IPS-18c (cell line): ENCODE results near the gene IGFL2.
"Not testable (repeated sequence)": the region's sequence is repeated elsewhere in the genome, so short reads cannot be mapped to it uniquely, and the experiment has no call there.

Source experiments
- H3K4me3 ChIP-seq: 2 replicates; pipeline ENCODE4 v1.7.0; 2013; ENCODE audit warnings: low read depth, mild to moderate bottlenecking, low read length, moderate library complexity; ENCODE audit not compliant: insufficient read depth
- H3K9me3 ChIP-seq: one replicate; pipeline ENCODE4 v1.6.1; 2013; ENCODE audit warnings: mild to moderate bottlenecking, low read length, moderate library complexity; ENCODE audit not compliant: control insufficient read depth, insufficient read depth

Gene IGFL2

DNA sequence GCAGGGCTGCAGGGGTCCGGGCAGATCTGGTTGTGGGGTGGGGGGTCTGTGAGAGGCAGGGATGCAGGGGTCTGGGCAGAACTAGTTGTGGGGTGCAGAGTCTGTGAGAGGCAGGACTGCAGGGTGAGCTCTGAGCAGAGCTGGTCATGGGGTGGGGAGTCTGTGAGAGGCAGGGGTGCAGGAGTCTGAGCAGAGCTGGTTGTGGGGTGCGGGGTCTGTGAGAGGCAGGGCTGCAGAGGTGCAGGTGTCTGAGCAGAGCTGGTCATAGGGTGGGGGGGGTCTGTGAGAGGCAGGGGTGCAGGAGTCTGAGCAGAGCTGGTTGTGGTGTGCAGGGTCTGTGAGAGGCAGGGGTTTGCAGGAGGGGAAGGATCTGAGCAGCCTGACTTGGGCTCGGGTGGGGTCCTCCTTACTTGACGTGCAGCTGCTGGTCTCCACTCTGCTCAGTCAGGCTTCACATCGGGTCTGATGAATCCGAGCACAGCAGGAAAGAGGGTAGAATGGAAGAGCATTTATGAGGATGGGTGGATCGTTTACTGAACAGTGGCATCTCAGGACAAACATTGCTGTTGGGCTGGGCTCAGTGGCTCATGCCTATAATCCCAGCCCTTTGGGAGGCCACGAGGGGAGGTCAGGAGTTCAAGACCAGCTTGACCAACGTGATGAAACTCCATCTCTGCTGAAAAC lies 31.2 kb downstream of the IGFL2 start:
- Histone ChIP-seq H3K4me3 (no peak overlapping the region), H3K9me3 (no peaks in the 10 kb centered on the region)

DNA sequence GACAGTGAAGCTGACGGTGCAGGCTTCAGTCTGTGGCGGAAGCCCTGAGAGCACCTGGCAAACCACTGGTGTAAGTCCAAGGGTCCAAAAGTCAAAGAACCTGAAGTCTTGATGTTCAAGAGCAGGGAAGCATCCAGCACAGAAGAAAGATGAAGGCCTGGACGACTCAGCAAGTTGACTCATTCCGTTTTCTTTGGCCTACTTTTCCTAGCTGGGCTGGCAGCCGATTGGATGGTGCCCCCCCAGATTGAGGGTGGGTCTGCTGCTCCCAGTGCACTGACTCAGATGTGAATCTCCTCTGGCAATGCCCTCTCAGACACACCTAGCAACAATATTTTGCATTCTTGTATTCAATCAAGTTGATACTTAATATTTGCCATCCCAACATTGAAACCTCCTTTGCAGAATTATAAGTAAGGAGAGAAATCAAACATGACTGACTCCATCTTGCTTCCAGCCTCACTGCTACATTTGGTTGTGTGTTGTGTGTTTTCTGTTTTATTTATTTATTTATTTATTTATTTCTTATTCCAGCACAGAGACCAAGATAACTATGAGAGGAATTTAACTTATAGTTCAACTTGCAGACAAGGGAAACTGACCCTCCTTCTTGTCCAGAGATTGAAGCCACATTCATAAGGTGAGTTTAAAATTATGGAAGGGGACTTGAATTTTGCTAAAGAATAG lies 32.8 kb downstream of the IGFL2 start:
- no peaks in the 10 kb centered on the region for H3K9me3 ChIP-seq
- H3K4me3 ChIP-seq: no peak overlapping the region

DNA sequence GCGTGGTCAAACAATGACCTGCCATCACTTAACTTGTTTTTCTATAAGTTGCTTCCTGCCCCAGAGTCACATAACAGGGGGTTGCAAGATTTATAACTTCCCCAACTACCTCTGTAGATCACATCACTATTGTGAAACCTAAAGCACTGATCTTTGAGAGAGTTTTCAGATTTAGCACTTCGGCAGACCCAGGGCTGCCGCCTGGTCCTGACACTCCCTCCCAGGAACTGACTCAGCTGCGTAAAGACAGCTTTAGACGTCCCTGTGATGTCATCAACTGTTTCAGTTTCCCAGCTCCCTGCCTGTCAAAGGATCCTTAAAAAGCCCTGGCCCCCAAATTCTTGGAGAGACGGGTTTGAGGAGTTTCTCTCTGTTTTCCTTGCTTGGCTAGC lies 33.3 kb downstream of the IGFL2 start:
- no peaks in the 10 kb centered on the region for H3K9me3 ChIP-seq
- H3K4me3 ChIP-seq: no peak overlapping the region

DNA sequence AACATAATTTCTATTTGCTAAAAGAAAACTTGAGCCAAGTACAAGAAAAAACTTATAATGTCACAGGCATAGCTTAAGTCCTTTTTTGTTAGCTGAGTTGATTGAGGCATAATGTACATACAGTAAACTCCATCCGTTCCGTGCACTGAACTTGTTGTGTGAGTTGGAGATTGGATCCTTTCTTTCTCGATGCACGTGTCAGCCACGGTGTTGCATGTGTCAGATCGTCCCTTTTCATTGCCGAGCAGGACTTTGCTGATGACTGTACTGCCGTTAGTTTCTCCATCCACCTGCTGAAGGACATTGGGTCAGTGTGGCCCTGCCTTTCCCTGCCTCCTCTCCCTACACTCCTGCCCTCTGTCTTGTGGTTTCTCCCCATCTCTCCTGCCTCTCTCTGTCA lies 34.4 kb downstream of the IGFL2 start:
- H3K4me3 ChIP-seq: no peak overlapping the region
- no peaks in the 10 kb centered on the region for H3K9me3 ChIP-seq

DNA sequence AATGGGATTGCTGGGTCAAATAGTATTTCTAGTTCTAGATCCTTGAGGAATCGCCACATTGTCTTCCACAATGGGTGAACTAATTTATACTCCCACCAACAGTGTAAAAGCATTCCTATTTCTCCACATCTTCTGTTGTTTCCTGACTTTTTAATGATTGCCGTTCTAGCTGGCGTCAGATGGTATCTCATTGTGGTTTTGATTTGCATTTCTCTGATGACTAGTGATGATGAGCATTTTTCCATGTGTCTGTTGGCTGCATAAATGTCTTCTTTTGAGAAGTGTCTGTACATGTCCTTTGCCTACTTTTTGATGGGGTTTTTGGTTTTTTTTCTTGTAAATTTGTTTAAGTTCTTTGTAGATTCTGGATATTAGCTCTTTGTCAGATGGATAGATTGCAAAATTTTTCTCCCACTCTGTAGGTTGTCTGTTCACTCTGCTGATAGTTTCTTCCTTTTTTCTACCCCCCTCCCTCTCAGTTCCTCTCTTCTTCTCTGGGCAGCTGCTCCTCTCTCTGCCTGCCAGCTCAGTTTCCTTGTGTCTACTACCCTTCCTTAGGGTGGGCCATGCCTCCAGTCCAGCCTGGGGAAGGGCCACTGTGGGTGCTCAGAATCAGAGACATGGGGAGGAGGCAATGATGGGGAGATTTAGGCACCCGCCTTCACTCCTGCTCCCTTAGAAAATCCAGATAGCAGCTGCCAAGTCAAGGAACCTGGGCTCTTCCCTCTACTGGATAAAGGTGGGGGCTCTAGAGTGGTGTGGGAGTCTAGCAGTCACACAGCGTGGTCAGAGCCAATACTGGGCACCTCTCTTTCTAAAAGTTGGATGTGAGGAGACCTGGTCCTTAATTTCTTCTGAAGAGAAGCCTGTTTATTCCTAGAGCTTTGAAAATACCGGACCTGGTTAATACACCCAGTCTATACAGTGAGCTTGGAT lies 37.0 kb downstream of the IGFL2 start:
- not testable (repeated sequence) for H3K4me3 ChIP-seq, H3K9me3 ChIP-seq

DNA sequence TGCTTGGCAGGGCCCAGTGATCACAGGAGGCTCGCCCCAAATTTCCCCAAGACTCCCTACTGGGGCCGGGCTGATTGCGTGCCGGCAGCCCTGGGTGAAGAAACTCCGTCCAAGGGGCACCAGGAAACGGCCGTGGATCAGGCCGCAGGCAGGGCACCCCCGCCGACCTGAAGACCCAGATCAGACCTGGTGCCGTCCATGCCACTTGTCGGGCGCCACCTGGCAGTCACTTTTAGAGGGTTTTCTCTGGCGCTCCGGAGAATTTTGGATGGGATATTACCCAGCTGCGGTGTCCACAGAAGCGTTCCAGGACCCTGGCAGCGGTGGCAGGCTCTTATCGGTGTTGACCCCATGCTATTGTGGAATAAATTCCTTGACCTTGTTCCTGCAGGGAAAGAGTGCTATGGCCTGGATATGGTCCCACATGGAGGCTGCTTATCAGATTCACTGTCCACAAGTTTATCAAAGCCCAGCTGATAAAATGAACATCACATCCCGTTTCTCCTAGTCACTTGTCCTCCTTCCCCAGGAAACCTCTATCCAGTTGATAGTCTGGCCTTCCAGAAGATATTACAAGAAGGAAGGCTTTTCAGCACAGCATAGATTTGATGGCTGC lies 38.2 kb downstream of the IGFL2 start:
- Histone ChIP-seq H3K9me3 (no peaks in the 10 kb centered on the region), H3K4me3 (no peak overlapping the region)

DNA sequence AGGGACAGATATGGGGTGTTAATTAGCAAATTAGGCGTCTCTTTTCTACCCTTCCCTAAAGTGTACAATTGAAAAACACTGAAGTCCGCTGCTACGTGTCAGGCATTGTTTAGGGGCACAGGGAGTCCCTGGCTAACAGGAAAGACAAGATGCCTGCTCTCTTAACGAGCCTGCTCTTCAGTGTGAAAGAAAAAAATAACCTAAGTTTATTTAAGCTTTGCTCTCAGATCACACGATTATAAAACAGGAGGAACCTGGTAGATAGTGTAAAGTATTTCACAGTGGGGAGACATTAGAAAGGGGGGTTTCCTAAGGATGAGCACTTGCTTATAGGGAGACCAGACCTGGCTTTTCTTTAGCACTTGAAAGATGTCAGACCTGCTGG lies 38.7 kb downstream of the IGFL2 start:
- no peaks in the 10 kb centered on the region for H3K9me3 ChIP-seq
- no peak overlapping the region for H3K4me3 ChIP-seq

DNA sequence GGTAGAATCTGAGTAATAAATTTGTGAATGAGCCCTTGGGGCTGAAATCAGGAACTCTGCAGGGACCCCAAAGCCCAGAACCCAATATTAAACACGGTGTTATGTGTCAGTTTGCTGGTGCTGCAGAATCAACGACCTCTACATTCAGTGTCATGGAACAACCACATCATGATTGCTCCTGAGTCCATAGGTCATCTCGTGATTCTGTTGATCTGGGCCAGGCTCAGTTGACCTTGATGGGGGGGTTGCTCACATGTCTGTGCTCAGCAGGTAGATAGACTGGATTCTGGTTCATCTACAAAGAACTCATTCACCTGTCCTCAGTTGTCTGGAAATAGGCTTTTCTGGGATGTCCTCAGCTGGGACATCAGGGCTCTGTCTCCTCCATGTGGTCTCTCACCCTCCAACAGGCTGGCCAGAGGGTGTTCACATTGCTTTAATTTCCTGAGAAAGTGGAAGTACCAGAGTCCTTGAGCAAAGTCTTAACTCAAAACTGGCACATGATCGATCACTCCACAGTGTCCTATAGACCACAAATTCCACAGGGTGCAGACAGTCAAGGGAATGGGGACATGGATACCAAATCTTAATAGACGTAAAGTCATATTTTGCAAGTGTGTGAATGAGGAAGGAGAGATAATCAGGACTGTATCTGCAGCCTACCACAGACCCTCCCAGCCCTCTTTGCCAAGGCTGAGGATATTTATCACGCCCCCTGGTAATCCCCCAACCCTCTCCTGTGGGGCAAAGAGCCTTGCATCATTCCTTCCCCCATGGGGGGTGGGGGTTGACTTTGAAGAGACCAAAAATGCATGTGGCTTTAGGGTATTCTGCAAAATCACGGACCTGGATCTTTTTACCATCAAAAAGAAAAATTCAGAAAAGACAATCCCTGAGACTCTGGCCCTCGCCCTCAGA lies 42.2 kb downstream of the IGFL2 start:
- H3K9me3 ChIP-seq: no peaks in the 10 kb centered on the region
- H3K4me3 ChIP-seq: no peak overlapping the region

DNA sequence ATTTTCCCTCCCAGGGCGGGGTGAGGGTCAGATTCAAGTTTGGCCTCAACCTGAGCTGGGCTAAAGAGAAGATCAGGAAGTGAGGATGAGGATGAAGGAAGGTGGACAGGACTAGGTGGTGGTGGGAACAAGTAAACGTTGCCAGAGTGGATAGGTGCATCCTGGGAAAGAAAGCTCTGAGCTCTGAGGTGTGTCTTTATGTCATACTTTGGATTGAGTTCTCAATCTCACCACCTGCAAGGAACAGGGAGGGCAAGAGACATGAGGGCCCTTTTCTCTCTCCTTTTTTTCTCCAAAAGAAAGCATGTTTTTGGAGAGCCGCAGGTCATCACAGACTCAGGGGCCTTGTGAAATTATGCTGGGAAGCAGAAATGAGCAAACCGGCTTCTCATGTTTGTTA lies 43.3 kb downstream of the IGFL2 start:
- Histone ChIP-seq H3K4me3 (no peak overlapping the region), H3K9me3 (no peaks in the 10 kb centered on the region)

DNA sequence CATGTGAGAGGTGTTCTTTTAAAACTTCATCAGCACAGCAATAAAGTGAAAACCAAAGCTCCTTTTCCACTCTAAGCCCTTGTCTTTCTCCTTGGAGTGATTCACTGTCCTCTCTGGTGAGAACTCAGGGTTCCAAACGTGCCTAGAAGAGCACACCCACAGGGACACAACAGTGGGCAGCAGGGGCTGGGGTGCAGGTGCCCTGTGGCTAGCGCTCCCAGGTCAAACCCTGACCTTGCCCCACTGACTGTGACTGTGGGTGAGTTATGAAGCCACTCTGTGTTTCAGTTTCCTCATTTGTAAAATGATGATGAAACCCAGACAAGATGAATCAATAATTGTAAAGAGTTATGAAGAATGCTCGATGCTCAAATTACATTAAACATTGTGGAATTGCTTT lies 43.9 kb downstream of the IGFL2 start:
- no peaks in the 10 kb centered on the region for H3K9me3 ChIP-seq

DNA sequence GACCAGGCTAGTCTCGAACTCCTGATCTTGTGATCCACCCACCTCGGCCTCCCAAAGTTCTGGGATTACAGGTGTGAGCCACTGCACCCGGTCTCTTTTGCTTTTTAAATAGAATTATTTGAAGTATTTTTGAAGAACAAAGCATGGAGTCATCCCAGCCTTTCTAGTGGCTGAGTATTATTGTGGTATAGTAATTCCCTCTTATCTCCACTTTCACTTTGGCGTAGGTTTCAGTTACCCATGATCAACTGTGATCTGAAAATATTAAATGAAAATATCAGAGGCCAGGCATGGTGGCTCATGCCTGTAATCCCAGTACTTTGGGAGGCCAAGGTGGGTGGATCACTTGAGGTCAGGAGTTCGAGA lies 44.6 kb downstream of the IGFL2 start:
- H3K4me3 ChIP-seq, H3K9me3 ChIP-seq: not testable (repeated sequence)

More for the DNA sequence above, 43.9 kb downstream of the IGFL2 start:
- no peak overlapping the region for H3K4me3 ChIP-seq

DNA sequence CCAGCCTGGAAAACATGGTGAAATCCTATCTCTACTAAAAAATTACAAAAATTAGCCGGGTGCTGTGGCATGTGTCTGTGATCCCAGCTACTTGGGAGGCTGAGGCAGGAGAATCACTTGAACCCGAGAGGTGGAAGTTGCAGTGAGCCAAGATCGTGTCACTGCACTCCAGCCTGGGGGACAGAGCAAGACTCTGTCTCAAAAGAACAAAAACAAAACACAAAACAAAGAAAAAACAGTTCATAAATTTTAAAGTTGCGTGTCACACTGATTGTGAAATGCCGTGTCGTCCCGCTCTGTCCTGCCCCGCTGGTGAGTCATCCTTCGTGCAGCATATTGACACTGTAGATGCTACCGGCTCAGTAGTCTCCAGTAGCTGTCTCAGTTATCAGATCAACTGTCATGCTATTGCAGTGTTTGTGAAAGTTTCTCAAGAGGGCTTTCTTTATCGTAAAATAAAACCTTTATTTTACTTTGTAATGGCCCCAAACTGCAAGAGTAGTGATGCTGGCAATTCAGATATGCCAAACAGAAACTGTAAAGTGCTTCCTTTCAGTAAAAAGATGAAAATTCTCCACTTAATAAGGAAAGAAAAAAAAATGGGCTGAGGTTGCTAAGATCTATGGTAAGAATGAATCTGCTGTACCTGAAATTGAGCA lies 45.1 kb downstream of the IGFL2 start:
- Histone ChIP-seq H3K9me3 (no peaks in the 10 kb centered on the region), H3K4me3 (no peak overlapping the region)

DNA sequence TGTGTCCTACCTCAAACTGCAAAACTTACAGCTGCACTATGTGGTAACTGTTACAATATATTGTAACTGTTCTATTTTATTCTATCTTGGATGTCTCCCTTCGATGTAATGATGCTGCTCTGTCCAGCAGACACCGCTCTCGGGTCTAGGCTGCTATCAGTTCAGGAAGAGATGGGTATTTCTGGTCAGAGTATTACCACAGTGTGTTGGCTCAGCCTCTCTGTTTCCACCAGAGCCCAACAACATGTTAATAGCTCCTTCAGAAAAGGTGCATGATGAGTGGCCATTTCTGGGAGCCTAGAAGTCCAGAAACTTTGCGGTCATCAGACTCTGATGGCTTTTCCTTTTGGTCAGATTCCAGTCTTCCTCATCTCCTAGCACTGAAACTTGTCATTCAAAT lies 45.6 kb downstream of the IGFL2 start:
- no peak overlapping the region for H3K4me3 ChIP-seq

DNA sequence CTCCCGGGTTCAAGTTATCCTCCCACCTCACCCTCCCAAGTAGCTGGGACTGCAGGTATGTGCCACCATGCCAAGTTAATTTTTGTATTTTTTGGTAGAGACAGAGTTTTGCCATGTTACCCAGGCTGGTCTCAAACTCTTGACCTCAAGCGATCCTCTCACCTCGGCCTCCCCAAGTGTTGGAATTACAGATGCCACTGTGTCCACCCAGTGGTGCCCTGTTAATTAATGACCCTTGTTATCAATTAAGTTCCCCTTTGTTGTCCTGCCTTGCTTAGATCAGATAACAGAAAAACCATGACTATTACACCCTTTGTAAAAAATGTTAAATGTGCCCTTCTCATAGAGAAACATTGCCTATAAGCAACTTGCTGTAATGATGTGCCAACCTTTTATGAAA lies 47.1 kb downstream of the IGFL2 start:
- Histone ChIP-seq H3K9me3 (no peaks in the 10 kb centered on the region), H3K4me3 (no peak overlapping the region)

More for the DNA sequence above, 45.6 kb downstream of the IGFL2 start:
- no peaks in the 10 kb centered on the region for H3K9me3 ChIP-seq

DNA sequence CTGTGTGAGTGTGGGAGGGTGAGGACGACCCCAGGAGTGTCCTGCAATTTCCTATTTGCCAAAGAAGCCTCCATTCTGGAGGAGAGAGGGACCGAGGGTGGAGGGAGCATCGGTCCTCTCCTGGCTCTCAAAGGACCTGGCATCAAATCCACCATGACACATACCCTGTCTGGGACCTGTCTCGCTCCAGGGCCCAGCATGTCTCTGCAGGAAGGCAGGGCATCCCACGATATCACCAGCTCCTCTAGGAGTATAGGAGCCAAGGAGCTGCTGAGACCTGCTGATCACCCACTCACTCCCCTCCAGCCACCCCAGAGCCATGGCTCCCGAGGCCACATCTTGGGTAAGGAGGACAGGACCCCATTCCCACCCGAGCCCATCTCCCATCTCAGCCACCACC lies 47.9 kb downstream of the IGFL2 start:
- not testable (repeated sequence) for H3K9me3 ChIP-seq, H3K4me3 ChIP-seq

DNA sequence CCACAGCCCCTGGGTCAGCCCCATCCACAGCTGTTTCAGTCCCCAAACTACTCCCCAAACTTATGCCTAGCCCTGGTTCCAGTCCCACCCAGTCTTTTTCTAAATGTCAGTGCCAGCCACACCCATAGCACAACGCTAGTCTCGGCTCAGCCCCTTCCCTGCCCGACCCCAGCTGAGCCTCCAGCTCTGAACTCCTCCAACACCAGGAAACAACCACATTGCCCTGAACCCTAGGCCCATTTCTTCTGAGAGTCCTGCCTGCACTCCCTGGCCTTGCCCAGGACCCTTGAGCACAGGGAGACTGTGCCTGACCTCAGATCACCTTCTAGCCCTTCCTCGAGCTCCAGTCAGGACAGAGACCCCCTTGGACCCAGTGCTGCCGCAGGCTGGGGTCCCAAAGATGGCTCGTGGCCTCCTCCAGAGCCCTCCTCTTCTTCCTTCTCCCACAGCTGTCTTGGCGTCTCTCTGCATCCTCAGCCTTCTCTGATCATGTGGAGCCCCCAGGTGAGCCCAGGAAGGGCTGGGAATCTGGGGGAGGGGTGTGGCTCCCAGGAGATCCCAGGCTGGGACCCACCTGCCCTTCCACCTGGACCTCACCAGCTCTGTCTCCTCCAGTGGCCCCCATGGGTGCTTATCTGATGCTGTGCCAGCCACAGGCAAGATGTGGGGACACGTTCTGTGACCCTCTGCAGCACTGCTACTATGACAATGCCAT lies 48.5 kb downstream of the IGFL2 start:
- Histone ChIP-seq H3K9me3 (peaks cover 2% of the 10 kb centered on the region), H3K4me3 (no peak overlapping the region)
